ENCODE results near the gene TMEM63B.
"Not testable (repeated sequence)": the region's sequence is repeated elsewhere in the genome, so short reads cannot be mapped to it uniquely, and the experiment has no call there.

Gene TMEM63B

DNA sequence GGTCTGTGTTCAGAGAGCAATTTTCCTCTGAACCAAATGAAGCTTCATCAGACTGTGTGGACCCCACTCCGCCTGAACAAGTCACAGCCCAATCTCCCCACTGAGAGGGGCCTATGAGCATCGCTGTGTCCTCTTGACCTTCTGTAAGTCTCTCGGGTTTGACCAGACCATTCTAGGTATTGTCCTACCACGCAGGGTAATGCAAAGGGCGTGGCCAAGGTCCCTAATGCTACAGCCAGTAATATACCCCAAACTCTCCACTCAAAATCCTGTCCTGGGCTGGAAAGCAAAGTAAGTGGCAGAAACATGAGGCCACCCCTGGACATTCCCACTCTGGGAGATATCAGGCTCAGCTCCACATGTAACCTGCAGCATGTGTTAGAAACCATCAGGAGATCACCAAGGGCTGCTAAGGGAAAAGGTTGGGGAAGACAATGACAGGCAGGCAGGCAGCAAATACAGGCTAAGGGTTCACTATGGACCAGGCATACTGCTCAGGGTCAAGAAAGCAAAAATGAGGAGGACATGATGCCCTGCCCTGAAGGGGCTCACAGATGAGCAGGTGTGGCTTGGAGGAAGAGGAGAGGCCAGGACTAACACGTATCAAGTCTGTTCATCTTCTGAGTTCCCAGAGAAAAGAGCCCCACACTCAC lies 33.5 kb upstream of the TMEM63B start:
- no peak for DNase-seq (ENCODE audit: low read depth, low spot score)
- no peak overlapping the region for H3K4me3 ChIP-seq (ENCODE audit: low read length)

DNA sequence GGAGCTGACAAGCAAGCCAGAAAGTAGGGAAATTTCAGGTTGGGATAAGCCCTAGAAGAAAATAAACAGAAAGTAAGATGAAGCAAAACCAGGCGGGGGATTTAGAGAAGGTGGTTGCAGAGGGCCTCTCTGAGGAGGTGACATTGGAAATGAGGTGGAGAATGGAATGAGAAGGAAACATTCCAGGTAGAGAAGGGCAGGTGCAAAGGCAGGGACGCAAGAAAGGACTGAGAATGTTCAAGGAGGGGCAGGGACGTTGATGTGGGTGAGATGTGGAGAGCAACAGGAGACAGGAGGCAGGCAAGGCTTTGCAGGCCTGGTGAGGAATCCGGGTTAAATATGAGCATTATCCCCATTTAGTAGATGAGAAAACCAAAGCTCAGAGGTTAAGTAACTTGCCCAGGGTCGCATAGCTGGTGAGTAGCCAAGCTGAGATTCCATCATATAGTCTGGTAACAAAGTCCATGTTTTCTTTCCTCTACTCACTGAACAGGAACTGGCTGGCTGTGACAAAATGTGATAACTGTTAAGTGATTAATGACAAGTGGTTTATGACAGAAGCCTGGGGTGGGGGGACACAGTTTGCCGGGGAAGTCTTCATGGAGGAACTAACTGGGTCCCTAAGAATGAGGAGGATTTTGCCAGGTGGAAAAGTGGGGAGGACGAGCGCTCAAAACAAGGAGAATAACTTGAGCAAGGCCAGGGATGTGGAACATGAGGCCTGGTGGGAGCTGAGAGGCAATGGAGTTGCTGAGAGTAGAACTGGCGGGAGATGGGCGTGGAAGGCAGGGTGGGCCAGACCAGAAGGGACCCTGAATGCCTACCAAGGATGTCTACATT lies 32.7 kb upstream of the TMEM63B start:
- H3K4me3 ChIP-seq (ENCODE audit: low read length), result no peak overlapping the region
- no peak for DNase-seq (ENCODE audit: low read depth, low spot score)

DNA sequence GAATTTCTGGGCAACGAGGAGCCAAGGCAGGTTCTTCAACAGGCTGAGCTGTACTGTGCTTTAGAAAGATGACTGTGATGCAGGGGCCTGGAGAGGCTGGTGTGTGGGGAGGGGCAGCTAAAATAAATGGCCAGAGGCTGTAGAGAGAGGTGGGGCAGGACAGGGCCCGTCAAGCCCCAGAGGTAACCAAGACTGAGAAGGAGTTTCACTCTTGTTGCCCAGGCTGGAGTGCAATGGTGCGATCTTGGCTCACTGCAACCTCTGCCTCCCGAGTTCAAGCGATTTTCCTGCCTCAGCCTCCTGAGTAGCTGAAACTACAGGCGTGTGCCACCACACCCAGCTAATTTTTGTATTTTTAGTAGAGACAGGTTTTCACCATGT lies 32.1 kb upstream of the TMEM63B start:
- DNase-seq (ENCODE audit: low read depth, low spot score), result not testable (repeated sequence)

DNA sequence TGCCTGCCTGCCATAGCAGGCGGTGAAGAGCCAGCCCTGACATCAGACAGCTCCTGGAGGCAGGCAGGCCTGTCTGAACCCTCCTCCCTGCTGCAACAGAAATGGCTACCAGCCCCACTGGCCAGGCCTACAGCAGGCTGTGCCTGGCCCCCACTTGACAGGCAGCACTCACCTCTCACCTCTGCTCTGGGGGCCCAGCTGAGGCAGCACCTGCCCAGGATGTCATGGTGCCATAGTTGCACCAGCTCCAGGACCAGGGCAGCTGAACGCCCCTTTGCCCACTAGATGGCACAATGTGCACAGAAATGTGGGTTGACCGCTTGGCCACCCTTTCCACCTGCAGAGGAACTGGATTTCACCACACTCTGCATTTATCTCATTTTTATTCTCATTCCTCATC lies 30.7 kb upstream of the TMEM63B start:
- no peak for DNase-seq (ENCODE audit: low read depth, low spot score)
- H3K4me3 ChIP-seq (ENCODE audit: low read length), result no peak overlapping the region

More for the DNA sequence above, 32.1 kb upstream of the TMEM63B start:
- not testable (repeated sequence) for H3K4me3 ChIP-seq (ENCODE audit: low read length)

DNA sequence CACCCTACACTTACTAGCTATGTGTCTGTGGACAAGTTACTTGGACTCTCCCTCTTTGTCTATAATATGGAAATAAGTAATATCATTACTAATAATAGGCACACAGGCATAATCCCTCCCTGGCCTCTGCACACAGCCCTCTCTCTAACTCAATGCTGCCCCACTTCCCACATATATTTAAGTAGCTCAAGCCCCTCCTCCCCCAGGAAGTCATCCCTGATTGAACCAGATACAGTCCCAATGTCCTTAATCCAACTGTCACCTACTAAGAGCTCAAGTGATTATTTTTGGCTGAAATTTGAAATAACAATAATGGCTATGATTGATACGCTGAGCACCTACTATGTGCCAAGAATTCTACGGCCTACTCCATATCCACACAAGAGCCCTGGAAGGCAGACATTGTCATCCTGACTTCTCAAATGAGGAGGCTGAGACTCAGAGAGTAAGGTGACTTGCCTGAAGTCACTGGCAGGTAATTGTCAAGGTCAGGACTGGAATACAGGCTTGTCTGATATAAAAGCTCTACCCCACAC lies 29.5 kb upstream of the TMEM63B start:
- no peak for DNase-seq (ENCODE audit: low read depth, low spot score)
- H3K4me3 ChIP-seq (ENCODE audit: low read length), result no peak overlapping the region

DNA sequence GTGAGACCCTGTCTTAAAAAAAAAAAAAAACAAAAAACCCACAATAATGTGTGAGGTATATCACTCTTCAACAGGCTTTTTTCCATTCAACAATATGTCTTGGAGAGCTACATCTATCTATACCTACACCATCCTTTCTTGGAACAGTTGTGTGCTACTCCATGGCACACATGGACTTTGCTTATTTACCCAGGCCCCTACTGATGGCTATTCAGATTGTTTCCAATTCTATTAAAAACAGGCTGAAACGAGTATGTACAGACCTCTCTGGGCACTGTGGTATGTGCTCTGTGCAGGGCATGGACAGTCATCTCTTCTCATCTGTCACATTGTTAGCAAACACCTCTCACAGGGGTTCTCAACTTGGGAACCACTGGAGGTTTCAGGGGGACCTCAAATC lies 28.2 kb upstream of the TMEM63B start:
- no peak overlapping the region for H3K4me3 ChIP-seq (ENCODE audit: low read length)
- DNase-seq (ENCODE audit: low read depth, low spot score), result no peak

DNA sequence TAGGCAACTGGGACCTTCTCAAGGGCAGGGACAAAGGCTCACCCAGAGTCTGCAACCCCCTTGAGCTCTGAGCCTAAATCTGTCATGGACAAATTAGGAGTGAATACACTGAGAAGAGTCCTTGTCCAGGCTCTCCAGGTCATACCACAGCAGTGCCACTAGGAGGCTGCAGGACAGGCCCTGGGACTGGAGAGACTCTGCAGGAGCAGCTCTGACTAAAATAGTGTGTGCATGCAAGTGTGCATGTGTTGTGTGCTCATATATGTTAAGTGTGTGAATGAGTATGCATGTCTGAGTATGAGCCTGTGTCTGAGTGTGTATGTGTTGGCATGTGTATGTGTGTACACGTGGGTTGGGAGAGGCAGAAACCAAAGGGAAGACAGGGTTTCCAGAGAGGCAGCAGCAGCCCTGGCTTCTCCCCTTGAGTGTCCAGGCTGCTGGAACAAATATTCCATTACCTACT lies 27.2 kb upstream of the TMEM63B start:
- no peak overlapping the region for H3K4me3 ChIP-seq (ENCODE audit: low read length)
- DNase-seq (ENCODE audit: low read depth, low spot score), result peak; percentile 29

DNA sequence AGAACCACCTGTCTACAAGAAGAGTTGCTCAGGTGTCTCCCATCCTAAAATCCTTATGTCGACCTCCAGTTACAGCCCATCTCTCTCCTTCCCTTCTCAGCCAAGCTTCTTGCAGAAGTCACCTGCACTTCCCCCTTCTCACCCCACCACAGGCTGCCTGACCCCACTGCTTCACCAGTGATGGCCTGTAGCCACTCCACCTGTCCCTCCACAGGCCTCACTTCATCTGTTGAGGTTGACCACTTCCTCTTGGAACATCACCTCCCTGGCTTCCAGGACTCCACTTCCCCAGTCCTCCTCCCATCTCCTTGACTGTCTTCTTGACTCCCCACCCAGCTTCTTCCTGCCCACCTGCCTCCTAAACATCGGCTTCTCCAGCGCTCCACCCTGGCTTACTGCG lies 25.5 kb upstream of the TMEM63B start:
- no peak overlapping the region for H3K4me3 ChIP-seq (ENCODE audit: low read length)
- no peak for DNase-seq (ENCODE audit: low read depth, low spot score)

DNA sequence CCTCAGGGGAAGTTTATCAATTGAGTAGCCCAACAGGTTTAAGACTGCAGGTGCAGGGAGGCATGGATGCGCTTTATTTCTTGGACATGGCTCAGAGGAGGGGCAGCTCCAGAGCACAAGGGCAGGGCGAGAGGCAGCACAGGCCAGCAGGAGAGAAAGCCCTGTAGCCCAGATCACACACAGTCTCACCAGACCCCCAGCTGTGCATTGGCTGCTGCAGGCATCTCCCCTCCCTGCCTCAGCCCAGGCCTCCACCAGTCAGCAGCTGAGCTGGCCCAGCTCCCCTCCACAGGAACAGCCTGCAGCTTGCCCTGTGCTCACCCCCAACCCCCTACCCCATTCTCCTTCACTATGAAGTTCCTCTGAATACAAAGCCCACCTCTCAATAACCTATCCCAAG lies 24.8 kb upstream of the TMEM63B start:
- no peak overlapping the region for H3K4me3 ChIP-seq (ENCODE audit: low read length)
- no peak for DNase-seq (ENCODE audit: low read depth, low spot score)

DNA sequence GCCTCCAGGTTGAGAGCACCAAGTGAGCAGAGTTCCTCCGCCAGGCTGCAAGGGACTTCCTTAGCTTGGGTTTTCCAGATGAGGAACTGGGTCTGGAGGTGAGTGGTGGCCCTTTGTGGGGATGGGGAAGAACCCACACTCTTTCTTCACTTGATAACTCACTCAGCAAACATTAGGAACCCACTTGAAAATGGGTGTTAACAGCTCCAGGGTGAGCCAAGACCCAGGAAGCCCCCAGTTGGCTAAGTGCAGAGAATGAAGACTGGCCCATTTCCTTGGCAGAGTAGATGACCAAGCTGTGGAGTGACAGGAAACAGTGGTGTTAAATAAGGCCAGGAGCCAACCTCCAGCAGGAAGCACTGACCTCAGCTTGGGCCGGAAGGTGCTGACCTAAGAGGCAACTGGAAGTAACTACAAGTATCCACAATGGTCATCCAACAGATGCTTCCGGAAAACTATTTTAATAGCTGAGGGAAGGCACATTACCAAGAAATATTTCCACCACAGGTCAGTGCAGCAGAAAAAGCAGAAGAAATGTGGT lies 22.8 kb upstream of the TMEM63B start:
- no peak overlapping the region for H3K4me3 ChIP-seq (ENCODE audit: low read length)
- no peak for DNase-seq (ENCODE audit: low read depth, low spot score)

DNA sequence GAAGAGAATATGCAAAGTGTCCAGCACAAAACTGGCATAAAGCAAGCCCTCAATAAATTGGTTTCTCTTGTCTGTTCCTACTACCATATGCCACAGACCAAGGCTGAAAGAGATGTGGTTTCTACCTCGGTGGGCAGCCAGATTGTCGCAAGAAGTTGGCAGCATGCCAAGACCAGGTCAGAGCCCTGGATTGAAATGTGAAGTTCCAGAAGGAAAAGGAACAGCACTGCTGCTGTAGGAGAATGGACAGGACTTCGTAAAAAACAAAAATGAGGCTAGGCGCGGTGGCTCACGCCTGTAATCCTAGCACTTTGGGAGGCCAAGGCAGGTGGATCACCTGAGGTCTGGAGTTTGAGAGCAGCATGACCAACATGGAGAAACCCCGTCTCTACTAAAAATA lies 22.2 kb upstream of the TMEM63B start:
- no peak overlapping the region for H3K4me3 ChIP-seq (ENCODE audit: low read length)
- no peak for DNase-seq (ENCODE audit: low read depth, low spot score)

DNA sequence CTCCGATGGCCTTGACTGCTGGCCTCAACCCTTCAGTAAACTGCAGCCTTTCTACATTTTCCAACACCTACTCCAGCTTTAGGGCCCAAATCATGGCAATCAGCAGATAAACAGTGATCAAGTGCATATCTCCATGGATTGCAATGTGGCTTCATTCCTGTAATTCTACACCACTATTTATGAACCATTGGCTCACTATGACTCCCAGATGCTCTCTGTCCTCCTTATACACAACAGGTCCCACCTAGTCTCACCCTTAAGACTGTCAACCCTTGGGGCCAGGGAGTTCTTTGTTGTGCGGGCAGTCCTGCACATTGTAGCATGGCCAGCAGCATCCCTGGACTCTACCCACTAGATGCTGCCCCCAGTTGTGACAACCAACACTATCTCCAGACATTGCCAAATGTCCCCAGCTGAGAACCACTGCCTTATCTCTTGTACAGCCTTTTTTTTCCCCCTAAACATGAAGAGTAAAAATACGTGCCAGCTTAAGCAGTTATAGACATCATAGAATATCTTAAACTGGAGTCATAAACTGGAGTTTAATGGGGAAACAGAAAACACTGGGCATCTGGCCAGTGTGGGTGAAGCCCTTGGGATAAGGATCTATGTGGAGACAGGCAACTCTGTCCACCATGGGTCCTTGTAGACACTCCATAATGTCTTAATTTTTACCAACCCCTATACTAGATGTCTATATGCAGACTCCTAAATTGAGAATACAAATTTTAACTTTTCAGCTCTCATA lies 21.2 kb upstream of the TMEM63B start:
- no peak overlapping the region for H3K4me3 ChIP-seq (ENCODE audit: low read length)
- DNase-seq (ENCODE audit: low read depth, low spot score), result no peak

DNA sequence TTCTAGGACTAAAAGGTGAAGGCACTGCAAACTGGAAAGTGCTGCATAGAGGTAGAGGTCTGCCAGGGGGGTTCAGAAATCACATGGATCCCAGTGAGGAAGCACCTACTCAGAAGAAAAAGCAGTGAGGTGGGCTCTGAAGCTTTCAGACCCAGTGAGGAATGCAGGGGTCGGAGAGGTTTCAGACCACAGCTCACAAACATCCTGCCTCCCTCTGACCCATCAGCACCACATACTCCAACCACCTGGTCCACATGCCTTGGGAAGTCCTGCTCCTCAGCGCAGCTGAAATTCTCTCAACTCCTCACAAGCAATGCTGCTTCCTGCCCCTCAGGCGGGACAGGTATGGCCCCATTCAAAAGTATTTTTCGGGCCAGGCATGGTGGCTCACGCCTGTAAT lies 20.3 kb upstream of the TMEM63B start:
- no peak overlapping the region for H3K4me3 ChIP-seq (ENCODE audit: low read length)
- no peak for DNase-seq (ENCODE audit: low read depth, low spot score)

DNA sequence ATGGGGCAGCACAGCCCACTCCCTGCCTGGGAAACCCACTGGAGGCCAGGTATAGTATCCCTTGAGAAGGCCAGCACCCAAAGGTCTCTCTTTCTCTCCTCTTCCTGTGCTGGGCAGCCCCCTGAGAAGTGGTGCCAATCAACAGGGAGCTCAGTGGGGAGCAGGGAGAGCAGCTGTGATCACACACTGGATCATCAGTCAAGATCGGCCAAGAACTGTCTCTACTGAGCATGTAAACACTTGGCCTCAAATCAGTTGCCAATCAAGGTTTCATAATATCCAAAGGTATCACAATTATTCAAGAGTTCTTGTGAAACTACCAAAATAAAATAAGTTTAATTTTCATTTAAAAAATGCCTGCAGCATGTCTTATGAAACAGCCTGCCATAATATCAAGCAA lies 18.9 kb upstream of the TMEM63B start:
- no peak overlapping the region for H3K4me3 ChIP-seq (ENCODE audit: low read length)
- no peak for DNase-seq (ENCODE audit: low read depth, low spot score)

DNA sequence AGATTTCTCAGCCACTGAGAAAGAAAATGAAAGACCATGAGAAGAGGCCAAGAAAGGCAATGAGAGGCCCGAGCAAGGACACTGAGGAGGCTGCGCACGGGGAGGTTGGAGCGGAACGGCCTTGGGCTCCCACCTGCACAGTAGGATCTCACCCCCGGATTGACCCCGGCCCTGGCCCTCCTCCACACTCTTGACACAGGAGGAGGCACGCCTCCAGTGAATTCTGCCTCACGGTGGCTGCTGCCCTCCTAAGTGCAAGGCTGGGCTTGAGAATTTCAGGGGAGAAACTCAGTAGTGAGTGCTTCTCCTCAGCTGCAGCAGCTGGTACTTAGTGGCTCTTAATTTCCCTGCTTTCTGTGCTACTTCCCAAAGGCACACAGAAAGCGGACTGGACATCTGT lies 18.1 kb upstream of the TMEM63B start:
- DNase-seq (ENCODE audit: low read depth, low spot score), result no peak
- H3K4me3 ChIP-seq (ENCODE audit: low read length), result no peak overlapping the region

DNA sequence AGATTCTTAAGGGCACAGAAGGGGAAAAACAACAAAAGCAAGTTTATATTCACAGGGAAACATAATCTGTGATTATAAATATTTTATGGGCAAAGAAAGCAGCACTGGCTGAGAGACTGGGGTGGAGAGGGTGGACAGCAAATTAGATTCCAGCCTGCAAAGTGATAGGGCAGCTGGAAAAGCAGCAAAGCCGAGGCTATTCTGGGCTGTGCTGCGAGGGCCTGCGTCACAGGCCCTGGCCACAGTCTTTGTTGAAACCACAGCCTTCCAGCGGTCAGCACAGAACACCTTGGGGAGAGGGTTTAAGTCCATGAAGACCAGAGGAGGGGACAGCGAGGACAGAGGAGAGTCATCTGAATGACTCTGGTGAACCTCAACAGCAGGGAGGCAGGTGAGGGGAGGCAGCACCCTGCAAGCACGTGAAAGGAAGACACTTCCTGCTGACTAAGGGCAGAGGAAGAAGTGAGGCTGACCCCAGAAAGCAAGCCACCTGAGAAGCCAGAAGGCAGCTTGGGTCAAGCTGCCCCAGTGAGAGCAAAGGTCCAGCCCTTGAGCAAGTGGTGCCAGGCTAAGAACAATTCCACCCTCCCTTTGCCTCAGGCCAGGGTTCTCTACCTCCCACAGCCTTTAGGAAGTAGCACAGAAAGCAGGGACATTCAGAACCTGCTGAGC lies 17.2 kb upstream of the TMEM63B start:
- DNase-seq (ENCODE audit: low read depth, low spot score), result no peak

DNA sequence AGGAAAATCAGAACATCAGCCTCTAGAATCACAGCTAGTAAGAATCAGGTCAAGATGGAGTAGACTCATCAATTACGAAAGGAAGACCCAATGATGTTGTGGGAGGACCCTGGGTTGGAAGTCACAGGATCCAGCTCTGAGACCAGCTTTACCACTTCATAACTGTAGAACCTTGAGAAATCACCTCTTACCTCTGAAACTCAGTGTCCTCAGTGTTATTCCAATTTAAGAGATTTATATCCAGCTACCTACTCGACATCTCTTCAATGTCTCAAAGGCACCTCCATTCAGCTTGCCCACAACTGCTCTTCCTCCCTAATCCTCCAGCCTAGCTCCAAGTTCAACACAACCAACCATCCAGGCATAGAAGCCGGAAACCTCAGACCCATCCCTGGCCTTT lies 16.4 kb upstream of the TMEM63B start:
- no peak for DNase-seq (ENCODE audit: low read depth, low spot score)
- no peak overlapping the region for H3K4me3 ChIP-seq (ENCODE audit: low read length)

More for the DNA sequence above, 17.2 kb upstream of the TMEM63B start:
- H3K4me3 ChIP-seq (ENCODE audit: low read length), result no peak overlapping the region

DNA sequence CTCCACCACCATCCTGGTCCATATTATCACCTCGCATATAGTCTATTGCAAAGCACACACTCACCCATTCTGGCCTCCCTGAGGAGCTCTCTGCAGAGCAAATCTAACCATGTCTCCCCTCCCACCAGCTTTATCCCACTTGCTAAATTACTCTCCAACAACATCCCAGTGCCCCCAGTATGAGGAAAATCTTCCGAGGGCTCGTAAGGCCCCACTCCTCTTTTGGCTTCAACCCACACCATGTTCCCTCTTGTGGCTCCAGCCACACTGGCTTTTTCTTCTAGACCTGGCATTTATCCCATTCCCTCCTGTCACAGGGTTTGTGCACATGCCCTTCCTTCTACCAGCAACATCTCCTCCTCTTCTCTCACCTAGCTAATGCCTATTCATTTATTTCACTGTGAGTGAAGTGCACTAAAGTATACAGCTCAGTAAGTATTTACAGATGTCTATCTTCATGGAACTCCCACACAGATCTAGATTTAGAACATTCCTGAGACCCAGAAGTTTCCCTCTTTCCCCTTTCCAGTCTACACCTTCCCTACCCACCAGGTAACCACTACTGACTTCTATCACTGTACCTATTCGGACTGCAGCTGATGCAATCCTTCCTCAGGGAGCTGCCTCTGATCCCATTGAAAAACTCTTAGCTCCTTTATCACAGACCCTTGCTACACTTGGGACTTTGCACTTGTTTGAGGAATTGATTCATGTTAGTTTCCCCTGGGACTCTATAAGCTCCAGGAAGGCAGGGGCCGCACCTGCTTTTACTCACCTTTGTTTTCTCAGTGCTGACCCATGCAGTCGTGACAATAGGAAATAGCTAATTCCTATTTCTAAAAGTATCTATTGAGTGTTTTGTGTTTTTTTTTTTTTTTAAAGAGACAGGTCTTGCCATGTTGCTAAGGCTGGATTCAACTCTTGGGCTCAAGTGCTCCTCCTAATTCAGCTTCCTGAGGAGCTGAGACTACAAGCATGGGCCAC lies 15.6 kb upstream of the TMEM63B start:
- H3K4me3 ChIP-seq (ENCODE audit: low read length), result no peak overlapping the region
- DNase-seq (ENCODE audit: low read depth, low spot score), result no peak
